Activated CD8-positive, alpha-beta memory T cell treated with anti-CD3 and anti-CD28 coated beads, Interleukin-2, amount 50 U/mL, for 48 hours (primary cell): ENCODE results near the gene RCAN2.

Experiments
- DNase-seq: peaks from one replicate; pipeline ENCODE4 v3.0.0-alpha.2; 2020

The RCAN2 gene

GRCh38 chr6:46491201-46491627 is at the start of gene RCAN2:
Gene RCAN2, minus strand, starts transcription at chr6:46491449.
- peak; percentile 59 for DNase-seq

- no peak for DNase-seq
Observed at GRCh38 chr6:46539866-46540265, 48.6 kb upstream of the RCAN2 start.

DNA sequence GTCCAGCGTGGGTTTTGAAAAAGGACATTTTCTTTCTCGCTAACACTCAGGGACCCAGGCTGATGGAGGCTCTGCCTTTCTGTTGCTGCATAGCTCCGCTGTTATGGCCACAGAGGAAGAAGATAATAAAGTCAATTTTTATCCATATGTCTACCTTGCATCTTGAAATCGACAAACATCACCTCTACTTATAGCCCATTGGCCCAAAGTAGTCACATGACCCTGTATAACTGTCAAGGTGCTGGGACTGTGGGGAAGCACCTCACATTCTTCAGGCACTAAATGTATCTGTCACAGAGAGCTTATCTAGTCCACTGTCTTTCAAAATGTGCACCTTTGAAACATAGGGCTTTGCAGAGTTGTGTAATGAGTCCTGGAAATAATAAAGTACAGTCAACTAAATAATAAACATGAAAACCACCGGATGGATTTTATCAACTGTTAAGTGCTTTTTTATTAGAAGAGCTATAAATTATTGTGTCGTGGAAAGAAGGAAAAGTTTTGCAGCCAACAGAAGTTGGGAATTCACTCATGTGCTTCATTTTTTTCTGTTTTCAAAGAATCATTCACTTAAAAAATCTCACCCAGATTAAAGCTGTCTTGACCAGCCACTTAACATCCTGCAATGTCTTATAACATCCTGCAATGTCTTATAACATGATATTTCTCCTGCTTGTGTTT is 47.7 kb upstream of the RCAN2 start:
- no peak for DNase-seq

DNA sequence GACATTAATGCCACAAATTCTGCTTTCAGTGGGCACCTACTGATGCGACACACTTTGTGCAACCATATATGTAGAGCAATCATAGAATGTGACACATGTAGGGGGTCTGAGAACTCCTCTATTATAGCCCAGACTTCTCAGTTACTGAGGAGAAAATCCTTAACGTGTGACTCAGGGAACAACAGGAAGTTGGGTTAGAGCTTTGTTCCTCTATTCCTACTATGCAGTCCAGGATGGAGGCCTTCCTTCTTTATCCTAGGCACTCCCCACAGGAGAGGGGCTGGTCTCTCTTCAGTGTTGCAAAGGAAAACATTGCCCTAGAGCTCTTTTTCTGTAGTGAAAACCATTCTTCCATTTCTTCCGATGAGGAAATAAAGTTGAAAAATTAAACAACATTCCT is 39.6 kb upstream of the RCAN2 start:
- DNase-seq: no peak

DNA sequence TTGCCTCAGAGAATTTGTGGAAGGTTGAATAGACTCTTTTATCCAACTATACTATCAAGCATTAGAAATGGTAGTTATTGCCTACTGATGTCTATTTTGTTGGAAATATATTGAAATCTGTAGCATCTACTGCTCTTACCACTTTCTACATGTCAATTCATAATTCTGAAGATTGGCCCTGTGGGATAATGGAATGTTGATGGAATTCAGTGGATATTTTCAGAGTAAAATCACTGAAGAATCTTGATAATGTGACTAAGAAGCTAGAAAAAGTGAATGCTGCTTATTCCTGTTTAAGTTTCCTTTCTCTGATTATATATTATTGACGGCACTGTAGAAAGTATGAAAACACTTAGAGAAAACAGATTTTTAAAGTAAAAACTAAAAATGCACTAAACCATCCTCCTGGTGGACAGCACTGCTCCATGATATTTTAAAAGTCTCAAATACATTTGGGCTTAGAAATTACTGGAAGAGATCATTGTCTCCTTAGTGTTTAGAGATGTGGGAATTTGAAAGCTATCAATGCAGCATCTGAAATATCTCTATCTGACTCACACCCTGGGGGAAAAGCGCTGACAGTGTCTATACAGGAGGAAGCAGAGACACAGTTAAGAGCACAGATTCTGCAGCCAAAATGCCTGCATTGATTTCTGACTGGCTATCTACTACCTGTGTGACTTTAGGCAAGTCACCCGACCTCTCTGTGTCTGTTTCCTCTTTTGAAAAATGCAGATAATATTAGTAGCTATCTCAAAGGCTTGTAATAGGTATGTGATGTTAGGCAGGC is 37.9 kb upstream of the RCAN2 start:
- no peak for DNase-seq

- no peak for DNase-seq
Observed at GRCh38 chr6:46526607-46527006, 35.4 kb upstream of the RCAN2 start.

- DNase-seq: no peak
Observed at GRCh38 chr6:46525583-46525982, 34.3 kb upstream of the RCAN2 start.

DNA sequence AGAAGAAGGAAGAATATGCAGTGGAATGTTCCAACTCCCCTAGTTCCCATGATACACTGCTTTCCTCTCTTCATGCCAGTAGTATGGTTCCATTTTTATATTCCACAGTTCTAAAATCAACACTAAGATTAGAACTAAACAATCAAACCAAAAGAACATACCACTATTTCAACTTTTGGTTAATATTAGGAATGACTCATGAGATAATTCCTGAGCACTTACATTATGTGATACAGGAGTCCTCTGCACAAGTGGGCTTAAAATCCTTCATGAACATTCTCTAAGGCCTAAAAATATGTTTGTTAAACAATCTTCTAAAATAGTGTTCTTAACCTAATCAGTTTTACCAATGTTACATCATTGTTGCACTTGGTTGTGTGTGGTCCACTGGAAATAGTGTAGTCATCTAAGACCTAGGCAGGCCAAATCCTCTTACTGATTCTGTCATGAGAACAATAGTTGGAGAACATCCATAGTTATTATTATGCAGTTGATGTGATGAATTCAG is 30.3 kb upstream of the RCAN2 start:
- DNase-seq: no peak

DNA sequence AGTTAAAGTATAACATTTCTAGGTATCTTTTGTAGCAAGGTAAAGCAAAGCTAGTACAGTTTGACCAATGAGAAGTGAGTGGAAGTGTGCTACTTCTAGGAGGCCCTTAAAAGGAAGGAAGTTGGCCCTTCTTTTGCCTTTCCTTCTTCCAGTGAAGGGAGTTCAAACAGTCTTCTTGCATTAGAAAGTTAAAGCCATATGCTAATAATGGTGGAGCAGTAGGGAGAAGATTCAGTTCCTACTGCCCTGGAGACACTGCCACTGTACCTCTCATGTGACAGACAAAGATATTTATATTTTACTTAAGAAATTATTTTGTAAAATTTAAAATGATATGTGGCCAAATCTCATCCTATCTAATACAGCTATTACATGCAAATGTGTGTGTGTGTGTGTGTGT is 26.0 kb upstream of the RCAN2 start:
- DNase-seq: no peak

GRCh38 chr6:46513533-46513932 is 22.3 kb upstream of the RCAN2 start:
- no peak for DNase-seq

- DNase-seq: no peak
Observed at GRCh38 chr6:46511320-46511719, 20.1 kb upstream of the RCAN2 start.

- no peak for DNase-seq
Observed at GRCh38 chr6:46510651-46511050, 19.4 kb upstream of the RCAN2 start.

- no peak for DNase-seq
Observed at GRCh38 chr6:46509981-46510510, 18.8 kb upstream of the RCAN2 start.

GRCh38 chr6:46509063-46509462 is 17.8 kb upstream of the RCAN2 start:
- DNase-seq: no peak

DNA sequence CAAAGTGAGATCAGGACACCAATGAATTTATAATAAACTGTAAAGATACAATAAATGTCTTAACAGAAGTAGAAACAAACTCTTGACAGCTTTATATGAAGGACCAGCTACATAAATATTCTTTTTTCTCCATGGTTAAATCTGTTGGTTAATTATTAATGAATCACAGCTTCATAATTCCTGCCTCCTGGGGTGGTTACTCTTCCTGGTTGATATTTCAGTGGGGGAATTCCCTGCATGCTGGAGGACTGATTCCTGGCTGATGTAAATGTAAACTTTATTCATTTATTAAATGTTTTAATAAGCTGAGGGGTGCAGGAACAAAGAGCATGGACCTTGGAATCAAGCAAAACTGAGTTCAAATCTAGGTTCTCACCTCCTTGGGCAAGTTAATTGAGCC is 16.2 kb upstream of the RCAN2 start:
- DNase-seq: no peak

DNA sequence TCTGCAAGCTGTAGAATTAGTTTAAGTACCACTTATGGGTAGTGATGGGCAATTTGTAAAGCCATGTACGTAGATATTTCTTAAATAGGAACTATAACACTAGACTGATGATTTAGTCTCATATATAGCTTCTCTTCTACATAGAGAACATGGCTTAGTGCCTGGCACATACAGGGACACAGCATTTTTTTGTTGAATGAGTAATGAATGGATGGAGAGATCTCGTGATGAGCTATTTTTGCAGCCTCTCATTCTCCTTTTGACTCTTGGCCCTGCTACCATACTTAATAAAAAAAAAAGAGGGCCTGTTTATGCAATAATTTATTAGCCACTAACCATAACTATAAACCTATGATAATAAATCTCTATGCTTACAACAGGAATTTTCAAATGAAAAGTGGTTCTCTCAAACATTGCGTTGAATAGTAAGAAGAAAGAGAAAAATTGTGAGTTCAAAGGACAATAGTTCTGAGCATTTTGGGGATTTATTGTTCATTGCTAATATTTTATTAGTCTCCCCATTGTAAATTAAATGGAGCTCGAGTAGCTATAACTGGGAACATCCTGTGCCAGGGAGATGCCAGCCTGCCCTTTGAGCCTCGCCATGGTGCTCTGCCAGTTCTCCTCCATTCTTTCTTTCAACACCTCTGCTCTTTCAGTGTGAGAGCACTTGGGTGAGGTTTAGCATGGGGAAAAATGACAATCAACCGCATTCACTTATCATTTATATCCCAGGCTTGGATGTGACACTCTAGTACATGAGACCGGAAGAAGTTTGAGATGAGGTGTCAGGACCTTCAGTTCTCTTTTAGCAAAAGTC is 14.7 kb upstream of the RCAN2 start:
- DNase-seq: no peak

DNA sequence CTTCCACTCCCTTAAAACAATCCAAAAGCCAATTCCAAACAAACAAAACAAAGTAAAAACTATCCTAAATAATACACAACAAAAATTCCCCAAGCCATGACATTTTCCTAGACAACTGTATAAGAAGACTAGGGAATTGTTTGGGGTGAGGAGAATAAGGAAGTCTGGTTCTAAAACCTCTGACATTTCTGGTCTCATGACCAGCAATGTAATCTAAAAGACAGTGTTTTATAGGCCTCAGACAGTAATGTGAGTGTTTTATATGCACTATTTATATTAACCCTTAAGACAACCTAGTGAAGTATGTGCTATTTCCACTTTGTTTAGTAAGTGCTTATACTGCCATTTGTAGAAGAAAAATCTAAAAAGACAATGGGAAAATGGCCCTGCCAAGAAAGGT is 13.0 kb upstream of the RCAN2 start:
- DNase-seq: no peak

DNA sequence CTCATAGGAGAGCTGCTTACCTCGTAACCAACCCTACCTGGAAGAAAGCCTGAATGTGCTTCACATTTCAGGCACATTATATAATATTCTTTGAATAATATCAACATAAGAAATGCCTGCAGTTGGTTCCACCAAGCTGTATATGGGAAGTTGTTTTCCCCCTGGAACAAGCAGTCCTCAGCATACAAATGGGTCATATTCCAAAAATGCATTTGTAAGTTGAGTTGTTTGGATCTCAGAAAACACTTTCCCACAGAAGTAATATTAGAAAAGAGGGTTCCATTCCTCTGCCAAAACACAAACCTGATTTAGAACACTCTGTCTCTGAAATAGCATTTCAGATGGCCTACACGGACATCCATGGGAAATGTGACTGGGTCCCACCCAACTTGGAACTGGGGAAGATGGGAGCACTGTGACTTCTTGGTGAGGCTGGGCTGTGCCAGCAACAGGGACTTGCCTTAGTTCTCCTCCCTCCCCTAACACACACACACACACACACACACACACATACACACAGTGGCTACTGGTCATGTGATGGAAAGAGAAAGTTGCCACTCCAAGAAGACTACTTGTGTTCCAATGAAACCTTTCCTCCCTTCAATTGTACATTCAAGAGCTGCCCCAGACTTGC is 11.4 kb upstream of the RCAN2 start:
- no peak for DNase-seq

DNA sequence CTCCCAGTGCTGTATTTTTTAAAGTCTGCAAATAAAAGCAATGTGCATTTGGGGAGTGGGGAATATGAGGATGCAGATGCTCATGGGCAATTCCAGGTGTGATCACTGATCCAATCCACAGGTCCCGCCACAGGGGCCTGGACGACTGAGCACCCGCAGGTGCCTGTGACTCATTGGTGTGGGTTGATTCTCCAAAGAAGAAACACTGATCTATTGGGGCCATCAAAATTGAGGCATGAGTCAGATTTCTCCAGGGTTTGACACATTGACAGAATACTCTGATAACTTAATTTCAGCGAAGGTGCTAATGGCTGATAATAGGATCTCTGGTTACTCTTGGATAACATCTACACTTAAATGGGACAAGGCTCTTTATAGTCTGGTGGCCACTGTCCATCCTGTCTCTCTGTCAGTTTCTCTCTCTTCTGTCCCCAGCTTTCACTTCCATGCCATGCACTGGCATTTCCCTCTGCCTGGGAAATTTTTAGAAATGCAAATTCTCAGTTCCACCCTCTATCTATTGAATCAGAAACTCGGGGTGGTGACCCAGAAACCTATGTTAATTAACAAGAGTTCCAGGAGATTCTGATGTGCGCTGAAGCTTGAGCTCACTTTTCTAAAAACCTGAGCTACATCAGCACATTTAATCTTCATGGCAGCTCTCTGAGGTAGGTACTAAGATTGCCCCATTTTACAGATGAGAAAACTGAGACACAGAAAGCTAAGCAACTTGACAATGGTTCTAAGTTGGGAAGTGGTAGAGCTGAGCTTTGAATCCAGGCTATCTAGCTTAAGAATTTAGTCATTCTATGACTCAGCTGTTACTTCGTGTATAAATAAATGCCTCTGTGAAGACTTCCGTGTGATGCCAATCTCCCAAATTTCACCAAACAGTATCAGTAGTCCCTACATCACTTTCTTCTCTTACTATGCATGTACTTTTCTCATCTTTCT is 10.2 kb upstream of the RCAN2 start:
- no peak for DNase-seq

DNA sequence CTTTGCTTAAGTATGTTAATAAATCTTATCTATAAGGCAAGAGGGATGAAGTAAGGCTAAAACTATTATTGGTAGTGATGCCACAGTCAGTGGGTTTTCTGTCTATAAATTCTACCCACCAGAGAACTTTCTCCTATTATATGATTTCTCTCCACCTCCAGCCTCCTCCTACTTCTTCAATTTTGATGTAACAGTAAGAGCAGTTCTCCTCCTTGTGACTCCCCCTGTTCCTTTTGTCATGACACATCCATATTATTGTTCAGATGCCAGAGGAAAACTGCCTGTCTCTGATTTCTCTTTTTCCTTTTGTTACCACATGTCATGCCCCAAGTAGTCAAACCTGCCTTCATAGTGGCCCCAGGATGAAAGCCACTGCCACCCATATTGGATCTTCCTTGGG is 9.1 kb upstream of the RCAN2 start:
- no peak for DNase-seq
